Type B pancreatic cell (in vitro differentiated cells): ENCODE results near the gene NUDT14. TPM values are rescaled to one million over a fixed set of nuclear protein-coding genes. Genes with fewer than 3 reads are reported as not detected.

ENCODE experiments used
- DNase-seq: peaks from one replicate; pipeline ENCODE4 v3.0.0; 2021; ENCODE audit warnings: mixed read lengths; ENCODE audit not compliant: unreplicated experiment; ENCODE audit errors: extremely low spot score
- H3K27ac Mint-ChIP-seq: 2 replicates; pipeline ENCODE4 v1.8.0; 2021; ENCODE audit warnings: mild to moderate bottlenecking, mixed read lengths
- H3K27me3 Mint-ChIP-seq: 2 replicates; pipeline ENCODE4 v1.8.0; 2021; ENCODE audit warnings: mixed read lengths
- H3K36me3 Mint-ChIP-seq: 2 replicates; pipeline ENCODE4 v1.8.0; 2021; ENCODE audit warnings: mixed read lengths
- H3K4me1 Mint-ChIP-seq: one replicate; pipeline ENCODE4 v1.8.0; 2021; ENCODE audit warnings: mixed read lengths; ENCODE audit not compliant: unreplicated experiment
- H3K4me3 Mint-ChIP-seq: 2 replicates; pipeline ENCODE4 v1.8.0; 2021; ENCODE audit warnings: mild to moderate bottlenecking, mixed read lengths
- H3K9me3 Mint-ChIP-seq: 2 replicates; pipeline ENCODE4 v1.8.0; 2021; ENCODE audit warnings: mixed read lengths
- CTCF ChIP-seq: fragments of 200-600 bp; sonication (generic); conservative IDR thresholded peaks from 2 replicates; pipeline ENCODE4 v1.5.0; 2021; ENCODE audit warnings: antibody characterized with exemption, mild to moderate bottlenecking
- total RNA-seq: library from RNA; stranded (reverse); gene quantifications from 2 replicates; pipeline ENCODE4 v1.2.1, GENCODE V29; 2021; ENCODE audit warnings: low replicate concordance

NUDT14 gene
- total RNA-seq, 1 donor from 2014 or later: 33.3 TPM

- H3K4me1 Mint-ChIP-seq: no peaks in the 10 kb centered on the region
- H3K4me3 Mint-ChIP-seq: no peak overlapping the region
- peaks cover 4% of the 10 kb centered on the region for H3K36me3 Mint-ChIP-seq
- no peaks in the 10 kb centered on the region for H3K27me3 Mint-ChIP-seq
- H3K9me3 Mint-ChIP-seq: no peaks in the 10 kb centered on the region
- DNase-seq: no peak
- no peak for TF ChIP-seq CTCF
- H3K27ac Mint-ChIP-seq: no peak overlapping the region
Observed at GRCh38 chr14:105211086-105211757, 30.1 kb upstream of the NUDT14 start.

- TF ChIP-seq CTCF: no peak
- H3K27me3 Mint-ChIP-seq: no peaks in the 10 kb centered on the region
- no peak overlapping the region for H3K27ac Mint-ChIP-seq
- H3K4me3 Mint-ChIP-seq: no peak overlapping the region
- no peaks in the 10 kb centered on the region for H3K4me1 Mint-ChIP-seq
- H3K36me3 Mint-ChIP-seq: peaks cover 4% of the 10 kb centered on the region
- no peaks in the 10 kb centered on the region for H3K9me3 Mint-ChIP-seq
- no peak for DNase-seq
Observed at GRCh38 chr14:105210266-105211025, 29.3 kb upstream of the NUDT14 start.

DNA sequence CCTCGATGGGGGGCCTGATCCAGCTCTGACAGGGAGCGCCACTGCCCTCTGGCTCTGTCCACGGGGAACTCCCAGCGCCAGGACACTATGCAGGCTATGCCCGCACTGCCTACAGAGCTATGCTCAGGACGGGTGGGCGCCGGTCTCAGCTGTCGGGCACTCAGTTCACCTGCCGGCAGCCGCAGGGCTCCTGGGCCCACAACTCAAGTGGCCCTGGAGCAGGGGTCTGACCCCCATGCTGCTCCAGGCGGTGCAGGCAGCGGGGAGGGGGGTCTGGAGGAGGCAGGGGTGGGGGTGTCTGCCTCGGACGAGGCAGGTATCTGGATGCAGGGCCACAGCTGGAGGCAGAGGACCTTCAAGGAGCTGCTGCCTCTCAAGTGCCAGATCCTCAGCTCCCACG, 28.5 kb upstream of the NUDT14 start:
- Mint-ChIP-seq H3K9me3 (no peaks in the 10 kb centered on the region), H3K27ac (no peak overlapping the region), H3K36me3 (no peaks in the 10 kb centered on the region), H3K27me3 (no peaks in the 10 kb centered on the region), H3K4me1 (no peaks in the 10 kb centered on the region), H3K4me3 (no peak overlapping the region)
- no peak for TF ChIP-seq CTCF
- no peak for DNase-seq

GRCh38 chr14:105209091-105209490, 28.0 kb upstream of the NUDT14 start:
- no peaks in the 10 kb centered on the region for H3K27me3 Mint-ChIP-seq
- no peak overlapping the region for H3K27ac Mint-ChIP-seq
- DNase-seq: no peak
- no peak overlapping the region for H3K4me3 Mint-ChIP-seq
- TF ChIP-seq CTCF: no peak
- H3K4me1 Mint-ChIP-seq: no peaks in the 10 kb centered on the region
- no peaks in the 10 kb centered on the region for H3K36me3 Mint-ChIP-seq
- H3K9me3 Mint-ChIP-seq: no peaks in the 10 kb centered on the region

- no peak for TF ChIP-seq CTCF
- Mint-ChIP-seq H3K4me3 (no peak overlapping the region), H3K9me3 (no peaks in the 10 kb centered on the region), H3K4me1 (no peaks in the 10 kb centered on the region), H3K36me3 (no peaks in the 10 kb centered on the region), H3K27ac (no peak overlapping the region), H3K27me3 (no peaks in the 10 kb centered on the region)
- no peak for DNase-seq
Observed at GRCh38 chr14:105208738-105209075, 27.6 kb upstream of the NUDT14 start.
